Measurements from ENCODE around the gene PRPH. TPM values are rescaled to one million over a fixed set of nuclear protein-coding genes. Genes with fewer than 3 reads are reported as not detected.

PRPH gene
- total RNA-seq, 1 experiment from 2014 or later: not detected

- no peaks in the 10 kb centered on the region for H3K9me3 ChIP-seq (ENCODE audit: low read depth, low read length, poor library complexity, severe bottlenecking)
- intact Hi-C loops (cut with micrococcal nuclease; ENCODE audit: unreplicated experiment): no loop called here
- BruUV-seq (replicated peaks): no TSS peak
- no peaks in the 10 kb centered on the region for H3K27me3 ChIP-seq (replicated peaks; ENCODE audit: insufficient read depth, low read depth, low read length, poor library complexity)
- CTCF ChIA-PET: no interaction called here
- H3K36me3 ChIP-seq (ENCODE audit: insufficient read depth, low read length, poor library complexity, severe bottlenecking): no peaks in the 10 kb centered on the region
- H3K4me1 ChIP-seq (ENCODE audit: insufficient read depth, low read length, poor library complexity, severe bottlenecking): no peaks in the 10 kb centered on the region
- TF ChIP-seq EZH2 (IDR thresholded peaks at IDR 0.05; ENCODE audit: borderline replicate concordance, low read depth, low read length, poor library complexity, severe bottlenecking) (no peak), CTCF (conservative IDR thresholded peaks at IDR 0.05; ENCODE audit: low read depth, low read length) (no peak)
- no peak for DNase-seq (ENCODE audit: low spot score)
- H3K27ac ChIP-seq (ENCODE audit: low read depth, low read length, poor library complexity, severe bottlenecking): no peak overlapping the region
- POLR2A ChIA-PET (ENCODE audit: low non-redundant PET): no interaction called here
- no peak overlapping the region for H3K4me3 ChIP-seq (ENCODE audit: low read depth, low read length, poor library complexity, severe bottlenecking)
Observed at GRCh38 chr12:49301760-49302159, 6.8 kb downstream of the PRPH start.

- intact Hi-C loops (cut with micrococcal nuclease; ENCODE audit: unreplicated experiment): no loop called here
- Histone ChIP-seq H3K27ac (ENCODE audit: low read depth, low read length, poor library complexity, severe bottlenecking) (no peak overlapping the region), H3K36me3 (ENCODE audit: insufficient read depth, low read length, poor library complexity, severe bottlenecking) (no peaks in the 10 kb centered on the region), H3K9me3 (ENCODE audit: low read depth, low read length, poor library complexity, severe bottlenecking) (no peaks in the 10 kb centered on the region), H3K4me1 (ENCODE audit: insufficient read depth, low read length, poor library complexity, severe bottlenecking) (no peaks in the 10 kb centered on the region), H3K4me3 (ENCODE audit: low read depth, low read length, poor library complexity, severe bottlenecking) (no peak overlapping the region), H3K27me3 (replicated peaks; ENCODE audit: insufficient read depth, low read depth, low read length, poor library complexity) (no peaks in the 10 kb centered on the region)
- CTCF ChIA-PET: no interaction called here
- no peak for DNase-seq (ENCODE audit: low spot score)
- TF ChIP-seq EZH2 (IDR thresholded peaks at IDR 0.05; ENCODE audit: borderline replicate concordance, low read depth, low read length, poor library complexity, severe bottlenecking) (no peak), CTCF (conservative IDR thresholded peaks at IDR 0.05; ENCODE audit: low read depth, low read length) (no peak)
- no TSS peak for BruUV-seq (replicated peaks)
- POLR2A ChIA-PET (ENCODE audit: low non-redundant PET): no interaction called here
Observed at GRCh38 chr12:49304161-49304560, 9.2 kb downstream of the PRPH start.

- H3K9me3 ChIP-seq (ENCODE audit: low read depth, low read length, poor library complexity, severe bottlenecking): no peaks in the 10 kb centered on the region
- BruUV-seq (replicated peaks): no TSS peak
- H3K36me3 ChIP-seq (ENCODE audit: insufficient read depth, low read length, poor library complexity, severe bottlenecking): no peaks in the 10 kb centered on the region
- H3K27ac ChIP-seq (ENCODE audit: low read depth, low read length, poor library complexity, severe bottlenecking): no peak overlapping the region
- ChIA-PET POLR2A (ENCODE audit: low non-redundant PET) (no interaction called here), CTCF (no interaction called here)
- no peaks in the 10 kb centered on the region for H3K27me3 ChIP-seq (replicated peaks; ENCODE audit: insufficient read depth, low read depth, low read length, poor library complexity)
- H3K4me1 ChIP-seq (ENCODE audit: insufficient read depth, low read length, poor library complexity, severe bottlenecking): no peaks in the 10 kb centered on the region
- H3K4me3 ChIP-seq (ENCODE audit: low read depth, low read length, poor library complexity, severe bottlenecking): no peak overlapping the region
- TF ChIP-seq EZH2 (IDR thresholded peaks at IDR 0.05; ENCODE audit: borderline replicate concordance, low read depth, low read length, poor library complexity, severe bottlenecking) (no peak), CTCF (conservative IDR thresholded peaks at IDR 0.05; ENCODE audit: low read depth, low read length) (no peak)
- intact Hi-C loops (cut with micrococcal nuclease; ENCODE audit: unreplicated experiment): no loop called here
- no peak for DNase-seq (ENCODE audit: low spot score)
Observed at GRCh38 chr12:49305762-49306510, 11.0 kb downstream of the PRPH start.

Measured in A673 (cell line).